ENCODE results near the gene PTPN1. TPM values are rescaled to one million over a fixed set of nuclear protein-coding genes. Genes with fewer than 3 reads are reported as not detected.

PTPN1 gene
- total and polyA plus RNA-seq, 2 of the 13 experiments (the other 11 are each of a cell fraction or from before 2014, with no cell fraction given), result 17.7 to 37.2 TPM

DNA sequence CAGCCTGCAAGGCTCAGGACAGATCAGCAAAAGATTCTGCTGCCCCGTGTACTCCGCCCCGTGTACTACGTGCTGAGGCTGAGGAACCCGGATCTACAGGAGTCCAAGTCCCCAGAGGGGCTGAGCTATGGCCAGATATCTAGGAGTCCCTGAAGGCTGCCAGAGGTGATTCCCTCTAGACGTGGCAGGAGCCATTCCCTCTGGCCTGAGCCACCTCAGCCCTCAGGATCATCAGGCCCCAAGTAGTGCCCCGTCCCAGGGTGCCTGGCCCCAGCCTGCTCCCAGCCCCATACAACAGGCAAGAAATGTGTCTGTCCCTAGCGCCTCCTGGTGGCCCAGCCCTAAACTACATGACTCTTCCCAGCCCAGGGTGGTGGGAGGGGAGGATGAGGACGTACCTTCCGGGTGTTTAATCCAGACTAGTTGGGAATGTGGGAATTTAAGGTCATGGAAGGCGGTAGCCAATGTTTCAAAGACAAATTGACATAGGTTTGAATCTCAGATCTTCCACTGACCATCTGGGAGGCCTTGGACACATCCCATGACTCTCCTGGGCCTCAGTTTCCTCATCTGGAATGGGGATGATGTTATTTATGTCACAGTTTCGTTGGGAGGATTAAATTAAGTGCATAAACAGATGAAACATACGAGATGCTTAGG is 49.4 kb upstream of the PTPN1 start (continued):
- no peak for TF ChIP-seq ZNF318 (CRISPR knock-in tag; IDR thresholded peaks at IDR 0.05)
- peak; percentile 77; the same call in 1 of the 2 replicates for TF ChIP-seq ZNF20 (CRISPR knock-in tag; IDR thresholded peaks at IDR 0.05)
- TF ChIP-seq ZSCAN21 (CRISPR knock-in tag; IDR thresholded peaks at IDR 0.05; ENCODE audit: borderline replicate concordance), result peak; percentile 62; the same call in 1 of the 2 replicates
- TF ChIP-seq MEIS1 (CRISPR knock-in tag; IDR thresholded peaks at IDR 0.05; ENCODE audit: borderline replicate concordance), result no peak; the same call in 1 of the 2 replicates
- no peak for TF ChIP-seq HMGXB3 (CRISPR knock-in tag; IDR thresholded peaks at IDR 0.05; ENCODE audit: borderline replicate concordance)
- TF ChIP-seq ATF4 (CRISPR knock-in tag; IDR thresholded peaks at IDR 0.05), result no peak
- TF ChIP-seq NFRKB (IDR thresholded peaks at IDR 0.05), result no peak
- peak; percentile 69; the same call in 1 of the 2 replicates for TF ChIP-seq ZSCAN9 (CRISPR knock-in tag; IDR thresholded peaks at IDR 0.05; ENCODE audit: borderline replicate concordance)
- peak; percentile 96 for TF ChIP-seq ZNF619 (CRISPR knock-in tag; IDR thresholded peaks at IDR 0.05)
- TF ChIP-seq ZNF772 (CRISPR knock-in tag; IDR thresholded peaks at IDR 0.05), result peak; percentile 96
- no peak for TF ChIP-seq PRPF4 (IDR thresholded peaks at IDR 0.05; ENCODE audit: low read depth, low read length, poor library complexity, severe bottlenecking)
